HG03460 (cell line): ENCODE results near the gene DDX4.

Experiments
- ATAC-seq: cut with Tn5 transposase; IDR thresholded peaks from one replicate; pipeline ENCODE4 v1.9.1; 2021; ENCODE audit not compliant: unreplicated experiment

DDX4 gene

GRCh38 chr5:55820488-55820887 lies 82.6 kb downstream of the DDX4 start:
- no peak for ATAC-seq

GRCh38 chr5:55821731-55822512 lies 84.1 kb downstream of the DDX4 start:
- no peak for ATAC-seq

GRCh38 chr5:55823151-55823796 lies 85.4 kb downstream of the DDX4 start:
- ATAC-seq = no peak

GRCh38 chr5:55829956-55830355 lies 92.1 kb downstream of the DDX4 start:
- no peak for ATAC-seq

GRCh38 chr5:55832446-55832845 lies 94.6 kb downstream of the DDX4 start:
- no peak for ATAC-seq

GRCh38 chr5:55836191-55836590 lies 98.3 kb downstream of the DDX4 start:
- no peak for ATAC-seq

GRCh38 chr5:55841976-55842375 lies 104.1 kb downstream of the DDX4 start:
- ATAC-seq = no peak

GRCh38 chr5:55847837-55848236 lies 110.0 kb downstream of the DDX4 start:
- no peak for ATAC-seq

GRCh38 chr5:55848783-55849182 lies 110.9 kb downstream of the DDX4 start:
- no peak for ATAC-seq

- no peak for ATAC-seq
These were observed 113.2 kb downstream of the DDX4 start, which contains the start of gene IL31RA for GRCh38 chr5:55850839-55851674. TSS of gene IL31RA (plus strand) at chr5:55851357. CDS start at chr5:55851571, 214 bp downstream.

- no peak for ATAC-seq
These were observed 113.8 kb downstream of the DDX4 start for GRCh38 chr5:55851675-55851979.

GRCh38 chr5:55852503-55852902 lies 114.6 kb downstream of the DDX4 start:
- no peak for ATAC-seq

- no peak for ATAC-seq
These were observed 115.3 kb downstream of the DDX4 start for GRCh38 chr5:55853041-55853670.

- ATAC-seq = no peak
These were observed 116.0 kb downstream of the DDX4 start for GRCh38 chr5:55853818-55854217.

- ATAC-seq = no peak
These were observed 117.6 kb downstream of the DDX4 start for GRCh38 chr5:55855509-55855908.

- ATAC-seq = no peak
These were observed 118.8 kb downstream of the DDX4 start for GRCh38 chr5:55856516-55857246.

GRCh38 chr5:55857247-55857640 lies 119.4 kb downstream of the DDX4 start:
- ATAC-seq = no peak

- ATAC-seq = no peak
These were observed 120.2 kb downstream of the DDX4 start for GRCh38 chr5:55858104-55858503.

- ATAC-seq = no peak
These were observed 122.4 kb downstream of the DDX4 start for GRCh38 chr5:55860288-55860687.

GRCh38 chr5:55860709-55861108 lies 122.8 kb downstream of the DDX4 start:
- no peak for ATAC-seq
